Neuronal stem cell (in vitro differentiated cells): Measurements from ENCODE around the gene ATAD3B.

Source experiments
- DNase-seq: peaks from one replicate; pipeline ENCODE4 v3.0.0-alpha.2; 2013; ENCODE audit warnings: low spot score
- H2AFZ ChIP-seq: one replicate; pipeline ENCODE4 v1.6.1; 2013; ENCODE audit warnings: mild to moderate bottlenecking, low read length, inconsistent platforms
- H2AK5ac ChIP-seq: 2 replicates; pipeline ENCODE4 v1.6.1; 2013; ENCODE audit warnings: low read depth, mild to moderate bottlenecking, inconsistent platforms, low read length, moderate library complexity, mixed read lengths
- H2BK120ac ChIP-seq: 2 replicates; pipeline ENCODE4 v1.6.1; 2013; ENCODE audit warnings: low read depth, mild to moderate bottlenecking, inconsistent platforms, low read length, moderate library complexity, mixed read lengths
- H2BK12ac ChIP-seq: one replicate; pipeline ENCODE4 v1.6.1; 2013; ENCODE audit warnings: low read length, inconsistent platforms
- H2BK15ac ChIP-seq: 2 replicates; pipeline ENCODE4 v1.6.1; 2013; ENCODE audit warnings: mild to moderate bottlenecking, low read length, inconsistent platforms, mixed read lengths
- H2BK5ac ChIP-seq: one replicate; pipeline ENCODE4 v1.6.1; 2013; ENCODE audit warnings: inconsistent platforms, mild to moderate bottlenecking, low read length, moderate library complexity
- H3K14ac ChIP-seq: one replicate; pipeline ENCODE4 v1.6.1; 2013; ENCODE audit warnings: low read length, inconsistent platforms
- H3K18ac ChIP-seq: 2 replicates; pipeline ENCODE4 v1.6.1; 2013; ENCODE audit warnings: low read length, inconsistent platforms
- H3K23ac ChIP-seq: 2 replicates; pipeline ENCODE4 v1.6.1; 2013; ENCODE audit warnings: low read depth, mild to moderate bottlenecking, mixed read lengths, low read length, inconsistent platforms; ENCODE audit not compliant: poor library complexity
- H3K27ac ChIP-seq: replicated peaks from 3 replicates; pipeline ENCODE4 v1.5.1; 2013; ENCODE audit warnings: low read length, inconsistent platforms
- H3K27me3 ChIP-seq, 3 experiments: 2 replicates each; pipeline ENCODE4 v1.6.1; 2013; ENCODE audit warnings: low read length in 3 of 3, mild to moderate bottlenecking in 2 of 3, inconsistent platforms in 1 of 3, low read depth in 1 of 3, mixed read lengths in 1 of 3, moderate library complexity in 1 of 3; ENCODE audit not compliant: control insufficient read depth in 3 of 3, insufficient read depth in 3 of 3
- H3K36me3 ChIP-seq, 2 donors: replicated peaks in 1 of 2; 2 replicates each; pipeline ENCODE4 v1.6.1; 2013; ENCODE audit warnings: low read length in 2 of 2; ENCODE audit not compliant: control insufficient read depth in 2 of 2, insufficient read depth in 2 of 2
- H3K4ac ChIP-seq: 2 replicates; pipeline ENCODE4 v1.6.1; 2013; ENCODE audit warnings: inconsistent platforms, mild to moderate bottlenecking, low read length, moderate library complexity
- H3K4me1 ChIP-seq, 2 donors: 1 replicate in 1 of 2; 2 replicates in 1 of 2; pipeline ENCODE4 v1.6.1; 2013; ENCODE audit warnings: low read length in 2 of 2, low read depth in 1 of 2; ENCODE audit not compliant: control insufficient read depth in 2 of 2, insufficient read depth in 1 of 2
- H3K4me2 ChIP-seq: one replicate; pipeline ENCODE4 v1.6.1; 2013; ENCODE audit warnings: mild to moderate bottlenecking, low read length, inconsistent platforms; ENCODE audit not compliant: insufficient read depth, poor library complexity, severe bottlenecking
- H3K4me3 ChIP-seq, 2 donors: 2 replicates each; pipeline ENCODE4 v1.5.1; 2013; ENCODE audit warnings: low read length in 2 of 2, mild to moderate bottlenecking in 2 of 2, inconsistent platforms in 1 of 2, moderate library complexity in 1 of 2
- H3K79me1 ChIP-seq: one replicate; pipeline ENCODE4 v1.6.1; 2013; ENCODE audit warnings: low read depth, mild to moderate bottlenecking, inconsistent platforms, low read length, moderate library complexity
- H3K9ac ChIP-seq: one replicate; pipeline ENCODE4 v1.6.1; 2013; ENCODE audit warnings: mild to moderate bottlenecking, low read depth, low read length, inconsistent platforms; ENCODE audit not compliant: poor library complexity
- H3K9me3 ChIP-seq, 2 donors: replicated peaks in 1 of 2; 2 replicates each; pipeline versions ENCODE3 to v1.6.1; 2013; ENCODE audit warnings: low read length in 2 of 2, mild to moderate bottlenecking in 2 of 2, inconsistent platforms in 1 of 2, low read depth in 1 of 2, mixed read lengths in 1 of 2, moderate library complexity in 1 of 2; ENCODE audit not compliant: control insufficient read depth in 2 of 2, insufficient read depth in 1 of 2
- H4K8ac ChIP-seq: one replicate; pipeline ENCODE4 v1.6.1; 2013; ENCODE audit warnings: low read depth, mild to moderate bottlenecking, inconsistent platforms, low read length, moderate library complexity
- H4K91ac ChIP-seq: one replicate; pipeline ENCODE4 v1.6.1; 2013; ENCODE audit warnings: low read length, low read depth, mild to moderate bottlenecking, inconsistent platforms; ENCODE audit not compliant: poor library complexity
- WGBS, 2 donors: extraction: QIAGEN DNeasy Blood & Tissue Kit; methylation state at CpG; one replicate each; pipeline ENCODE4 v1.1.7; 2013; ENCODE audit warnings: missing lambda C conversion rate in 2 of 2, mixed read lengths in 1 of 2; ENCODE audit not compliant: insufficient read length in 2 of 2, insufficient replicate concordance in 1 of 2; ENCODE audit errors: extremely low coverage in 2 of 2; 5-methylcytosine and 5-hydroxymethylcytosine counted together

The ATAD3B gene

GRCh38 chr1:1430992-1431844 lies 40.3 kb upstream of the ATAD3B start:
- peak overlapping the region; percentile 48 for H2BK120ac ChIP-seq
- no peak overlapping the region for H2AFZ ChIP-seq
- no peaks in the 10 kb centered on the region for H3K79me1 ChIP-seq
- H3K27me3 ChIP-seq = peaks cover 0 to 12% (median 5%) of the 10 kb centered on the region in 3 experiments
- peak overlapping the region; percentile 53 for H3K27ac ChIP-seq
- peak overlapping the region; percentile 92 for H2BK5ac ChIP-seq
- H3K18ac ChIP-seq = peak overlapping the region; percentile 96
- WGBS, 2 donors = no CpG with 5 or more reads among the region's 18 CpGs
- peak overlapping the region; percentile 19 for H4K91ac ChIP-seq
- H3K36me3 ChIP-seq = no peaks in the 10 kb centered on the region
- H3K4me2 ChIP-seq = no peak overlapping the region
- H3K4me1 ChIP-seq = peaks cover 47 to 59% of the 10 kb centered on the region in 2 donors
- H3K14ac ChIP-seq = no peak overlapping the region
- DNase-seq = no peak
- H3K9me3 ChIP-seq = peaks cover 0 to 3% of the 10 kb centered on the region in 2 donors
- H2BK15ac ChIP-seq = peak overlapping the region; percentile 99
- H3K4me3 ChIP-seq = peak overlapping the region in 1 of 2 donors; percentile 17
- peak overlapping the region; percentile 11 for H2BK12ac ChIP-seq
- H4K8ac ChIP-seq = no peak overlapping the region
- peak overlapping the region; percentile 75 for H3K23ac ChIP-seq
- peak overlapping the region; percentile 98 for H2AK5ac ChIP-seq
- no peak overlapping the region for H3K9ac ChIP-seq
- peak overlapping the region; percentile 78 for H3K4ac ChIP-seq

GRCh38 chr1:1431845-1432273 lies 39.7 kb upstream of the ATAD3B start:
- H2BK120ac ChIP-seq = peak overlapping the region; percentile 48
- peak overlapping the region; percentile 5 for H3K14ac ChIP-seq
- peak overlapping the region; percentile 27 for H3K9ac ChIP-seq
- no peaks in the 10 kb centered on the region for H3K79me1 ChIP-seq
- H2BK12ac ChIP-seq = peak overlapping the region; percentile 11
- DNase-seq = no peak
- peak overlapping the region; percentile 78 for H3K4ac ChIP-seq
- peaks cover 45 to 56% of the 10 kb centered on the region in 2 donors for H3K4me1 ChIP-seq
- H4K8ac ChIP-seq = no peak overlapping the region
- peak overlapping the region; percentile 98 for H2AK5ac ChIP-seq
- H4K91ac ChIP-seq = peak overlapping the region; percentile 19
- H2BK5ac ChIP-seq = peak overlapping the region; percentile 92
- peak overlapping the region; percentile 11 for H2AFZ ChIP-seq
- no peak overlapping the region for H3K4me3 ChIP-seq
- no peak overlapping the region for H3K4me2 ChIP-seq
- peaks cover 0 to 3% of the 10 kb centered on the region in 2 donors for H3K9me3 ChIP-seq
- H3K18ac ChIP-seq = peak overlapping the region; percentile 96
- WGBS, 2 donors = no CpG with 5 or more reads among the region's 5 CpGs
- H3K36me3 ChIP-seq = no peaks in the 10 kb centered on the region
- H3K27ac ChIP-seq = peak overlapping the region; percentile 53
- peaks cover 0 to 19% (median 5%) of the 10 kb centered on the region in 3 experiments for H3K27me3 ChIP-seq
- peak overlapping the region; percentile 75 for H3K23ac ChIP-seq
- peak overlapping the region; percentile 99 for H2BK15ac ChIP-seq

- H2AK5ac ChIP-seq = peak overlapping the region; percentile 98
- H3K36me3 ChIP-seq = no peaks in the 10 kb centered on the region
- peak overlapping the region; percentile 78 for H3K4ac ChIP-seq
- no peak overlapping the region for H4K91ac ChIP-seq
- H2BK5ac ChIP-seq = peak overlapping the region; percentile 92
- H2BK12ac ChIP-seq = peak overlapping the region; percentile 11
- H3K27me3 ChIP-seq = peaks cover 0 to 20% (median 5%) of the 10 kb centered on the region in 3 experiments
- no peak overlapping the region for H4K8ac ChIP-seq
- peak overlapping the region in 1 of 2 donors; percentile 10 for H3K4me3 ChIP-seq
- H3K23ac ChIP-seq = peak overlapping the region; percentile 75
- peak overlapping the region; percentile 11 for H2AFZ ChIP-seq
- peak overlapping the region; percentile 96 for H3K18ac ChIP-seq
- no peaks in the 10 kb centered on the region for H3K79me1 ChIP-seq
- peaks cover 45 to 60% of the 10 kb centered on the region in 2 donors for H3K4me1 ChIP-seq
- H2BK15ac ChIP-seq = peak overlapping the region; percentile 99
- DNase-seq = no peak
- peak overlapping the region; percentile 5 for H3K14ac ChIP-seq
- H3K4me2 ChIP-seq = no peak overlapping the region
- peak overlapping the region; percentile 78 for H3K9ac ChIP-seq
- peak overlapping the region; percentile 6 for H2BK120ac ChIP-seq
- WGBS, 2 donors = no CpG with 5 or more reads among the region's 28 CpGs
- peak overlapping the region; percentile 53 for H3K27ac ChIP-seq
- peaks cover 0 to 3% of the 10 kb centered on the region in 2 donors for H3K9me3 ChIP-seq
Observed at GRCh38 chr1:1432274-1432950, 39.2 kb upstream of the ATAD3B start.
